NCI-H524 treated with DMSO at 0.1 percent for 48 hours (cell line): ENCODE results near the gene TPO.
"Not testable (repeated sequence)": the region's sequence is repeated elsewhere in the genome, so short reads cannot be mapped to it uniquely, and the experiment has no call there.

Experiments used
- DNase-seq: peaks from one replicate; lab custom pipeline; 2025; lab: John Stamatoyannopoulos, UW

The TPO gene

DNA sequence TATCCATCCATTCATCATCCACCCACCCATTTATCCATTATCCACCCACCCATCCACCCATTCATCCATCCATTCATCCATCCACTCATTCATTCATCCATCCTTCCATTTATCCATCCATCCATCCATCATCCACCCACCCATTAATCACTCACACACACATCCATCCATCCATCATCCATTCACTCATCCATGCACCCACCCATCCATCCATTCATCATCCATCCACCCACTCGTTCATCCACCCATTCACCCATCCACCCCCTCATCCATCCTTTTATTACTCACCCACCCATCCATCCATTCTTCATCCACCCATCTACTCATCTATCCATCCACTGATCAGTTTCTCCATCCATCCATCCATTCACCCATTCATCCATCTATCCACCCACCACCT is 8.1 kb upstream of the TPO start:
- no peak for DNase-seq

GRCh38 chr2:1405967-1406366 is 7.3 kb upstream of the TPO start:
- DNase-seq, result no peak

DNA sequence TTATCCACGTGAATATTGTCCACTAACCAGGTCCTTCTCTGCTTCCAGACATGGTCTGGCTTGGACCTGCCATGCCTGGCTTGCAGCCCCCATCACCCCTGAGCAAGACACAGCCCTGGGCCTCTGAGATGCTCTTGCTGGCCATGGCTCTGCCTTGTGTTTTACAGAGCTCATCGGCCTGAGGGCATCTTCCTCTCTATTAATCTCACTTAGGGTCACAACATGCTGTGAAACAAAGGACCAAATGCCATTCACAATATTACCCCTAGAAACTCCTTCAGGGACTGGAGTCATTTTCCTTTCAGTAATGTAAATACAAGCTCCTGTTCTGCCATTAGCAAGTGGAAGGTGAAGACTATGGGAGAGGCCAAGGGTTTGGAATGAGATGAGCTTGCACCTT is 6.8 kb upstream of the TPO start:
- DNase-seq, result no peak

- DNase-seq, result no peak
Observed at GRCh38 chr2:1407950-1408675, 5.2 kb upstream of the TPO start.

DNA sequence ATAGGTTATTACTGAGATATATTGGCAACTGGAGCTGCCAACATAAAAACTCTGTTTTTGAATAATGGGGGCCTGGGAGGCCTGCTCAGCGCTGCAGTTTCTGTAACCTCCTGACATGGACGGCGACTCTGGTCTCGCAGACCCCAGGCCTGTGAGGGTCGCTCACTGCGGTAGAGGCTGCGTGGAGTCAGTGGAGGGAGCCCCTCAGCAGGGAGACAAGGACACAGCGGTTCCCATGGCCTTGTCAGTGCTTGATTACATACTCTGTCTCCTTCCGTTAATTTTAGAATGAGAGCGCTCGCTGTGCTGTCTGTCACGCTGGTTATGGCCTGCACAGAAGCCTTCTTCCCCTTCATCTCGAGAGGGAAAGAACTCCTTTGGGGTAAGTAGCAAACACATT is 858 bp downstream of the TPO start:
- no peak for DNase-seq

- DNase-seq, result not testable (repeated sequence)
Observed at GRCh38 chr2:1414901-1415300, 1.6 kb downstream of the TPO start.

DNA sequence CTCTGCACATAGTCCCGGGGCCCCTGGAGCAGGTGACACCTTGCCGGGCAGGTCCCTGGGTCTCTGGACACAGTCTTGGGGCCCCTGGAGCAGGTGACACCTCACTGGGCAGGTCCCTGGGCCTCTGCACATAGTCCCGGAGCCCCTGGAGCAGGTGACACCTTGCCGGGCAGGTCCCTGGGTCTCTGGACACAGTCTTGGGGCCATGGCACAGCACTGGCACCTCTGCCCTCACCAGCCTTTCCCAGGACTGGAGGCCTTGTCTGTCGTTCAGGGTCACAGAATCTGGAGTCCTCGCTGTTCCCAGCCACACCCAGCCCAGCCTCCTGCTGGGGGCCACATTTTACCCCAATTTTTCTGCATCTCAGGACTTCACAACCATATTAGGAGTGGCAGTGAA is 2.2 kb downstream of the TPO start:
- no peak for DNase-seq

GRCh38 chr2:1418566-1418965 is 5.3 kb downstream of the TPO start:
- no peak for DNase-seq

- no peak for DNase-seq
Observed at GRCh38 chr2:1420746-1421480, 7.7 kb downstream of the TPO start.

- DNase-seq, result no peak
Observed at GRCh38 chr2:1421731-1422130, 8.5 kb downstream of the TPO start.

GRCh38 chr2:1422131-1422530 is 8.9 kb downstream of the TPO start:
- no peak for DNase-seq

DNA sequence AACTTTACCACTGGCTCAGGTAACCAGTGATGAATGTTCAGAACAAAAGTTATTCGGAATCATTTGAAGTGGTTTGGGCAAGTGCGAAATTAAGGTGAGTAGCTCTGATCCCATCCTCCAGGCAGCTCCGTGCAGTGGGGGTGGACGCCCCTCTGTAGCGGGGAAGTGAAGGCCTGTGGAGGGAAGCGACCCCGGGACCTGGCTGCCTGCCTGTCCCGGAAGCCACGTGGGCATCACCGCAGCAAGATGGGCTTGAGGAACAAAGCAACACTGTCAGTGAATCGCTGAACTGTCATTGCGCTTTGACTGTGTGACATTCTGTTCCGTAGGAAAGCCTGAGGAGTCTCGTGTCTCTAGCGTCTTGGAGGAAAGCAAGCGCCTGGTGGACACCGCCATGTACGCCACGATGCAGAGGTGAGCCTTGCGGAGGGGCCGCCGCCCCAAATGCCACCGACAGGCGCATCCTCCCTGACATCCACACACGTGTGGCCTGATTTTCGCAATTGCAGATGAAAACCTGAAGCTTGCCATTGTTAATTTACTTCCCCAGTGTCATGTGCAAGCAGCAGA is 9.5 kb downstream of the TPO start:
- DNase-seq, result no peak

- no peak for DNase-seq
Observed at GRCh38 chr2:1427086-1427485, 13.8 kb downstream of the TPO start.

- no peak for DNase-seq
Observed at GRCh38 chr2:1429895-1430294, 16.6 kb downstream of the TPO start.

DNA sequence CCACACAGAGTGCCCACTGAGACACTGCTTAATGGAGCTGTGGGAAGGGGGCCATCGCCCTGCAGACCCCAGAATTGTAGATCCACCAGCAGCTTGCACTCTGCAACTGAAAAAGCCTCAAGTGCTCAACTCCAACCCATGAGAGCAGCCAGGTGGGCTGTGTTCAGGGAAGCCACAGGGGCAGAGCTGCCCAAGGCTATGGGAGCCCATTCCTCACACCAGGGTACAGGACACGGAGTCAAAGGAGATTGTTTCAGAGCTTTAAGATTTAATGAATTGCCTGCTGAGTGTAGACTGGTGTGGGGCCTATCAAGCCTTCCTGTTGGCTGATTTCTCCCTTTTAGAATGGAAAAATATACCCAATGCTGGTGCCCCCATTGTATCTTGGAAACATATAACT is 17.2 kb downstream of the TPO start:
- DNase-seq, result no peak

DNA sequence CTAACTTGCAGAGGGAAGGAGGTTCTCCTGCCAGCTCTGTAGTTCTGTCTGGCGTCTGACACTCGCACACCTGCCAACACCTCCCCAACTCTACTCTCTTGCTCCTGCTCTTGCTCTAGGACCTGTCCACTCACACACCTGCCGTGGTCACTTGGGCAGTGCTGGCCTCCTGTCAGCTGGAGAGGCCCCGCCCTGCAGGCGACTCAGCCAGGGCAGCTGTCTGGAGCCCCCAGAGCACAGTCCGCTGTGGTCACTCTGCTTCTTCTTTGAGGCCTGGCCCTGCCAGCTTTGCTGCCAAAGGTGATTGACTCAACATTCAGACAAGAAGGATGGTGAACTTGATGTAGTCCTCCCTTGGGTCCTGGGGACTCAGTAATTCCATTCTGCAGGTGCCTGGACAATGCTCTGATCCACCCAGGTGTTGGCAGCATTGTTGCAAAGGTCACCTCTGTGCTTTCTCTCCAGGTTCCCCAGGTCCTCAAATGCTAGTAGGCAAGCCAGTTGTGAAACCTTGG is 18.7 kb downstream of the TPO start:
- DNase-seq, result no peak

GRCh38 chr2:1432726-1433125 is 19.5 kb downstream of the TPO start:
- no peak for DNase-seq

GRCh38 chr2:1436369-1436768 is 23.1 kb downstream of the TPO start:
- DNase-seq, result no peak

DNA sequence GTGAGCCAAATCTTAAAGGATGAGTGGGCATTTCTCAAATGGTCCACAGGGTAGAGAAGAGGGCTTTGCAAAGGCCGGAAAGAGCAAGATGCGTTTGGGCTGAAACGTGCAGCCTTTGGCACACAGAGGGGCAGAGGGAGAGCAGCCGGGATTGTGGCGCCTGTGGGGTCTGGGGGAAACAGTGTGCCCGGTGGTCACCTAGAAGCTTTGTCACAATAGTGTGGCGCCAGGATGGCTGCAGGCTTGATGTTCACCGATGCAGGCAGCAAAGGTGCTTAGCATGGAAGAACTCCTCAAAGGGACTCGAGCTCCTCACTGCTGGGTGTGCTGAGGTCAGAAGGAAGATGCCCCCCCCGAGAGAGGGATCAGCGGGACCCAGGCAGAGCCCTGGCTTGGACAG is 23.8 kb downstream of the TPO start:
- no peak for DNase-seq

DNA sequence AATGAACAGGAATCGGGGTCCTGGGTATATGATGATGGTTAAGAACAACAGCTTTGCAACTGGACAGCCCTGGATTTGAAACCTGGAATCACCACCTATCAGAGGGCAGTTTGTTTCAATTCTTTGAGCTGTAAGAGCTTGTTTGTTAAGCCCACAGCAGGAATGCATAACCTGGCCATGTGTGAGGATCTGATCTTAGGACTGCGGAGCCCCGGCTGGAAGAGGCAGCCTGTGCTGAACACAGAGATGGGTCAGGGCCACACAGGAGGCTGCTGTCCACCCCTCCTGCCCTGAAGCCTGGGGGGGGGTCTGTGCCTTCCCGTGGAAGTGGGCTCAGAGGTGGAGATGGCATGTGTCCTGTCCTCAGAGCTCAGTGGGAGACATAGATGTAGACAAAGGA is 24.3 kb downstream of the TPO start:
- DNase-seq, result no peak

GRCh38 chr2:1438972-1439371 is 25.7 kb downstream of the TPO start:
- no peak for DNase-seq

DNA sequence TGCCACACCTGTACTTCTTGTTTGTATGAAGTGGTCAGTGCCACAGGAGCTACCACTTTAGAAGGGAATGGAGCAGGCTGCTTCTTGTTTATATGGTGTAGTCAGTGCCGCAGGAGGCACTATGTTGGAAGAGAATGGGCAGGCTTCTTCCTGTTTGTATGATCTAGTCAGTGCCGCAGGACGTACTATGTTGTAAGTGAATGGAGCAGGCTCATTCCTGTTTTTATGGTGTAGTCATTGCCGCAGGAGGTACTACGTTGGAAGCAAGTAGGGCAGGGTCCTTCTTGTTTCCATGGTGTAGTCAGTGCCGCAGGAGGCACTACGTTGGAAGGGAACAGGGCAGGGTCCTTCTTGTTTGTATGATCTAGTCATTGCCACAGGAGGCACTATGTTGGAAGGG is 27.3 kb downstream of the TPO start:
- no peak for DNase-seq

- no peak for DNase-seq
Observed at GRCh38 chr2:1446301-1446700, 33.0 kb downstream of the TPO start.
